Ishikawa (cell line): ENCODE results near the gene STRADB.

ENCODE experiments used
- CEBPB ChIP-seq: IDR thresholded peaks from 2 replicates; pipeline ENCODE4 v1.6.1; 2012
- CREB1 ChIP-seq: IDR thresholded peaks from 2 replicates; pipeline ENCODE4 v1.6.1; 2012; ENCODE audit warnings: low read depth
- TAF1 ChIP-seq: IDR thresholded peaks from 2 replicates; pipeline ENCODE4 v1.6.1; 2012; ENCODE audit warnings: low read depth, mild to moderate bottlenecking
- TCF12 ChIP-seq: IDR thresholded peaks from 2 replicates; pipeline ENCODE4 v1.6.1; 2012; ENCODE audit warnings: low read depth
- YY1 ChIP-seq: IDR thresholded peaks from 2 replicates; pipeline ENCODE4 v1.6.1; 2012; ENCODE audit warnings: low read depth
- TF ChIP-seq, protein P1 (sequence below): IDR thresholded peaks from 2 replicates; pipeline ENCODE4 v1.6.1; 2012

DNA sequence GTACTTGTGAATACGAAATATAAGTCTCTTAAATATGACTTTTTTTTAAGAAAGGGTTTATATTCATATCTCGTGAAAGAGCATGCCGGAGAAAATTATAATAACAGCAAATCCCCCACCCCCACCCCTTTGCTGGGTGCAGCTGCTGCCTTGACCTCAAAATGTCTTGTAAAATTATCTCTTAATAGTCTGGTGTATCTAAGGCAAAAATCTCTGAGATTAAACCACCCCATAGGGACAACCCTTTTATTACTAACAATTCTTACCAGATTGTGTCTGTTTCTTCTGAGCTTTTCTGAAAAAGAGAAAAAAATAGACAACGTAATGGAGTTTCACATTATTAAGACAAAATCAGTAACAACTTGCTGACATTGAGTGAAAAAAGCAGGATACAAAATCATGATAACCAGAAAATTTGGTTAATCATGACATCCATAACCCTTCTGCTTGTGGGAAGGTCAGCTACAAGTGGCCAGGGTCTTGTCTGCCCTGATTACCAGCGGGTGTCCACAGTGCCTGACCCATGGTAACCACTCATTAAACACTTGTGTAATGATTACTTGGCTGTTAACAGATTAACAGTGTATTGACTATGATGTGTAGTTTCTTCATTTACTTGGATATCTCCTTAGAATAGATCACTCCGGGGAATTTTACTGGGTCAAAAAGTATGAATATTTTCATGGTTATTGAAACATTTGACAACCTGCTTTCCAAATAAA lies 1.5 kb downstream of the STRADB start:
- TF ChIP-seq TAF1 (no peak), TCF12 (no peak), CREB1 (no peak), CEBPB (no peak), YY1 (no peak)
- TF ChIP-seq, protein P1, sequence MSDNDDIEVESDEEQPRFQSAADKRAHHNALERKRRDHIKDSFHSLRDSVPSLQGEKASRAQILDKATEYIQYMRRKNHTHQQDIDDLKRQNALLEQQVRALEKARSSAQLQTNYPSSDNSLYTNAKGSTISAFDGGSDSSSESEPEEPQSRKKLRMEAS = no peak
